SH-SY5Y (cell line): ENCODE results near the gene INO80E.

Experiments
- GATA2 ChIP-seq: IDR thresholded peaks from 2 replicates; pipeline ENCODE4 v1.6.1; 2011; ENCODE audit warnings: mild to moderate bottlenecking, low read depth, low read length
- GATA3 ChIP-seq: IDR thresholded peaks from 2 replicates; pipeline ENCODE4 v1.6.1; 2011; ENCODE audit warnings: low read depth, mild to moderate bottlenecking, low read length, moderate library complexity

Gene INO80E

GRCh38 chr16:29995324-29995910, 624 bp upstream of the INO80E start, which contains the start of gene HIRIP3:
HIRIP3 (minus strand) TSS chr16:29995617; CDS start chr16:29995605, 12 bp downstream.
- TF ChIP-seq GATA2 (no peak), GATA3 (no peak)

- TF ChIP-seq GATA3, result no peak
- no peak for TF ChIP-seq GATA2
These were observed 767 bp downstream of the INO80E start for GRCh38 chr16:29996766-29997250.

GRCh38 chr16:29999605-30000004, 3.6 kb downstream of the INO80E start:
- no peak for TF ChIP-seq GATA2
- TF ChIP-seq GATA3, result no peak

GRCh38 chr16:30000735-30001631, 4.9 kb downstream of the INO80E start:
- TF ChIP-seq GATA3, result no peak
- no peak for TF ChIP-seq GATA2

- TF ChIP-seq GATA3, result no peak
- TF ChIP-seq GATA2, result no peak
These were observed 6.7 kb downstream of the INO80E start for GRCh38 chr16:30002614-30003346.

- TF ChIP-seq GATA3, result no peak
- no peak for TF ChIP-seq GATA2
These were observed 7.8 kb downstream of the INO80E start for GRCh38 chr16:30003670-30004423.

GRCh38 chr16:30004424-30004776, 8.4 kb downstream of the INO80E start:
- no peak for TF ChIP-seq GATA2

GRCh38 chr16:30004811-30005242, 8.8 kb downstream of the INO80E start:
- TF ChIP-seq GATA2, result no peak
- TF ChIP-seq GATA3, result no peak

- TF ChIP-seq GATA3, result no peak
- TF ChIP-seq GATA2, result no peak
These were observed 9.5 kb downstream of the INO80E start for GRCh38 chr16:30005341-30006094.

GRCh38 chr16:30006095-30006473, 10.0 kb downstream of the INO80E start:
- TF ChIP-seq GATA2 (no peak), GATA3 (no peak)

GRCh38 chr16:30006659-30007377, 10.8 kb downstream of the INO80E start:
- TF ChIP-seq GATA2 (no peak), GATA3 (no peak)

GRCh38 chr16:30007378-30007895, 11.4 kb downstream of the INO80E start:
- TF ChIP-seq GATA3 (no peak), GATA2 (no peak)
